Cardiac fibroblast (primary cell): ENCODE data around the gene IDS.
A peak's percentile ranks its signal among the peaks of the same experiment; 100 is the strongest.

Source experiments
- DNase-seq, 2 donors: peaks; one replicate each; pipeline versions ENCODE4 v3.0.0 to v3.0.0-alpha.2; 2010; ENCODE audit warnings: low read depth in 2 of 2
- H3K4me3 ChIP-seq, 2 donors: replicated peaks in 1 of 2; 1 replicate in 1 of 2; 2 replicates in 1 of 2; pipeline ENCODE4 v1.5.1; 2011; ENCODE audit warnings: low read depth in 2 of 2, low read length in 2 of 2, mild to moderate bottlenecking in 2 of 2, moderate library complexity in 1 of 2
- TF ChIP-seq, protein P1 (sequence below): IDR thresholded peaks from one replicate; pipeline ENCODE4 v1.5.1; 2011; ENCODE audit warnings: low read depth, mild to moderate bottlenecking, low read length, inconsistent platforms

Gene IDS

DNA sequence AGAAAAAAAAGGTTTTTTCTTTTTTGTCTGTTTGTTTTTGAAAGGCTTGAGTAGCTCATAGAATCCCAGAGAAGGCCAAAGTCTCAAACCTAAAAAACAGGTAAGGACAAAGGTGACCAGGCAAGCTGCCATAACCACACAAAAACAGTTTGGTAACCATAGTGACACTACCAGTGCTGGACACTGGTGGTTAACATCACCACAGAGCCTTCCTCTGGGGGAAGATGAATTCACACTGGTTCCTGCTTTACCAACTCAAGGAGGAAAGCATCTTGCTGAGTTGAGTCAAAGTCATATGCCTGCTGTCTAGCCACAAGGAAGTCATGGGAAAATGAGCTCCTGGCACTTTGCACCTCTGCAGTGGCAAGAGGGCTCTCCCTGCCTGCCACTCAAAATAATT is 32.5 kb downstream of the IDS start:
- DNase-seq, result no peak
- H3K4me3 ChIP-seq, result no peak overlapping the region
- TF ChIP-seq, protein P1, sequence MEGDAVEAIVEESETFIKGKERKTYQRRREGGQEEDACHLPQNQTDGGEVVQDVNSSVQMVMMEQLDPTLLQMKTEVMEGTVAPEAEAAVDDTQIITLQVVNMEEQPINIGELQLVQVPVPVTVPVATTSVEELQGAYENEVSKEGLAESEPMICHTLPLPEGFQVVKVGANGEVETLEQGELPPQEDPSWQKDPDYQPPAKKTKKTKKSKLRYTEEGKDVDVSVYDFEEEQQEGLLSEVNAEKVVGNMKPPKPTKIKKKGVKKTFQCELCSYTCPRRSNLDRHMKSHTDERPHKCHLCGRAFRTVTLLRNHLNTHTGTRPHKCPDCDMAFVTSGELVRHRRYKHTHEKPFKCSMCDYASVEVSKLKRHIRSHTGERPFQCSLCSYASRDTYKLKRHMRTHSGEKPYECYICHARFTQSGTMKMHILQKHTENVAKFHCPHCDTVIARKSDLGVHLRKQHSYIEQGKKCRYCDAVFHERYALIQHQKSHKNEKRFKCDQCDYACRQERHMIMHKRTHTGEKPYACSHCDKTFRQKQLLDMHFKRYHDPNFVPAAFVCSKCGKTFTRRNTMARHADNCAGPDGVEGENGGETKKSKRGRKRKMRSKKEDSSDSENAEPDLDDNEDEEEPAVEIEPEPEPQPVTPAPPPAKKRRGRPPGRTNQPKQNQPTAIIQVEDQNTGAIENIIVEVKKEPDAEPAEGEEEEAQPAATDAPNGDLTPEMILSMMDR, result no peak

DNA sequence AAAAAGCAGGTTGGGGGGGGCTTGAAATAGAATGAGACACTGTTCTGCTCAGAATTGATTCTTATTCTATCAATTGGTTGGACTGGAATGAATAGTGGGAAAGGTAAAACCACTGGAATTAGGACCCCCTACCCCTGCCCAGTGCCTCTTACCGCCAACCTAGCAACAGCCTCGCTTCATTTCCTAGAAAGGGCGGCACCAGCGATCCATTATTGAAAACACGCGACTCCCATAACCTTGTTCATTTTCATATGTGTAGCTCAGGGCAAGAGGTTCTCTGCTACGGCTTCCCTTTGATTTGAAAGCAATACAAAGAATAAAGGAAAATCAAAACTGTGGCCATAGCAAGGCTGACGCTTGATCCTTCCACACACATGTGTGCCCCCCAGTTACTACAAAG is 33.7 kb downstream of the IDS start:
- DNase-seq, result no peak
- H3K4me3 ChIP-seq, result no peak overlapping the region
- TF ChIP-seq, protein P1, result no peak

DNA sequence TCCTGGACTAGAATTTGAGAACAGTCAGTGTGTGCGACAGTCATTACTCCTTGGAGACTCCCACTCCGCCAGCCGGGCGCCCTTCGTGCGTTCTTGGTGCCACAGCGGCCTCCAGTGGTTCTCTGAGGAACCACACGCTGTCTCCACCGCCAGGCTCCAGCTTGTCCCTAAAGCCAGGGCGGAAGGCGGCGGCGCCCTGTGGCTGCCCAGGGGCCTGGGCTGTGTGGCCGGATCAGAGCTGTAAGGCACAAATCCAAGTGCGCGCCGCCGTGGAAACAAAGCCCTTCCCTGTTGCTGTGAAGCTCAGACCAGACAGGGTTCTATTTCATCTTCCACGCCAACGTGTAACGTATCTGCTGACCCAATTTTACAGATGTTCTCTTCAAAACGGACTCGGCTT is 34.2 kb downstream of the IDS start:
- H3K4me3 ChIP-seq, result no peak overlapping the region
- DNase-seq, result peak; percentile 64 to 68
- TF ChIP-seq, protein P1, result peak; percentile 81

DNA sequence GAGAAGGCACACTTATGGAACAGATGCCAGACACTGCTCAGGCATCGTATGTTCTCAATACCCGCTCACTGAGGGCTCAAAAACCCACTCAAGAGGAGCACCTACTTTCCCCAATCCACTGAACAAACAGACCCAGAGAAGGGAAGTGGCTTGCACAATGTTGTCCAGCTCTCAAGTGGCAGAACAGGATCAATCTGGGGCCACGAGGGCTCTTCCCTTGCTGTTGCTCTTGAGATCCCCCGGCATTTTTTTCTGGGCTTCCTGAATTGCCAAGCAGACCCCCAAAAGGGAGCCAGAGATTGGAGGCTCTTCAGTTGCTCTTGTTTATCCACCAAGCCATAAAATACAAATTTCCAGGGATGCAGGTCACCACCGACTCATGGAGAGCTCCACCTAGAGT is 35.7 kb downstream of the IDS start:
- H3K4me3 ChIP-seq, result no peak overlapping the region
- TF ChIP-seq, protein P1, result no peak
- no peak for DNase-seq

DNA sequence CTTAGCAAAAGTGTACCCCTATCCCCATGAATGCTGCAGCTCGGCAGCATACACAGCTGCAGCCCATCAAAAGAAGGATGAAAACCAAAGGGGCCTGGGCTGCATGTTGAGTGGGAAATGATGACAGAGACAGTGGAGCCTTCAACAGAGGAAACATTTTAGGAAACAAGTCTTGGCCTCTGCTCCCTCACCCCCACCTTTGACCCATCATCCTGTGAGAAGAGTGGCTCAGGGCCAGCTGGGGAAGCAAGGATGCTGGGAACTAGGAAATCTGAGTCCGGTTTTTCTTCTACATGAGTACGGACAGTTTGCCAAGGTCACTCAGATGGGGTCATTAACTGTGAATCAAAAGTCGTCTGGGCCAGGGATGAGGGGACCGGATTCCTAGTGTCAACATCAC is 37.2 kb downstream of the IDS start:
- no peak for DNase-seq
- TF ChIP-seq, protein P1, result no peak
- no peak overlapping the region for H3K4me3 ChIP-seq

DNA sequence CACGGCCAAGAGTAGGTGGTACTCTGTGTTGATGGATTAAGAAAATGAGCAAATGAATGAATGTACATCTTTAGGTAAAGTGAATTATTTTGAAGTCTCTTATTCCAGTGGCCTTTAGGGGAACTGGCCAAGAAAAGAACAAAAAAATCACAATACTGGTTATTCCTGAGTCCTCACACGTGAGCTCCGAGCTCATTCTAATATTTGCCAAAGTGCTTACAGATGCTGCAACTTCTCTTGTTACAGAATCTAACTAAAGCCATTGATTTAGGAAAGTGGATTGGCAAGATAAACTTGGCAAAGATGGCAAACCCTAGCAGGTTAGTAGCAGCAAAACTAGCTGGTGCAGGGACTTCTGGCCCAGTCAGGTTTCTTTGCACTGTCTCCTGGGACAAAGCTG is 37.6 kb downstream of the IDS start:
- no peak for DNase-seq
- TF ChIP-seq, protein P1, result no peak
- no peak overlapping the region for H3K4me3 ChIP-seq

DNA sequence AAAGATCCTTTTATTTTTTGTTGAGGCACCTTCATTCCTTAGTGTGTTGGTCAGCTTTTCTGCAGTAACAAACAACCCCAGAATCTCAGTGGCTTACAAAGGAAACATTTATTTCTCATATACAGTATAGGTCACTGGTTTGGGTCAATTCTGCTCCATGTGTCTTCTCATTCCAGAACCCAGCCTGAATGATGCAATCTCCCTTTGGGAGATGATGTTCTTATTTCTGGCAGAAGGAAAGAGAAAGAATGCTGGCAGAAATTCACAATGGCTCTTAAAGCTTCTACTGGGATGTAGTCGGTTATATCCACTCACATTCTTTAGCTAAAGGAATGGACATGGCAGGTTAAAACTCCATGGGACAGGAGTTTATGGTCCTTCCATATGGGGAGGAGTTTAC is 42.3 kb downstream of the IDS start:
- H3K4me3 ChIP-seq, result no peak overlapping the region
- TF ChIP-seq, protein P1, result no peak
- DNase-seq, result peak; percentile 67 to 82
